Ammon's horn (tissue), 1 donor: Measurements from ENCODE around the gene CXCR3.
A peak's percentile ranks its signal among the peaks of the same experiment; 100 is the strongest.
"Not testable (repeated sequence)": the region's sequence is repeated elsewhere in the genome, so short reads cannot be mapped to it uniquely, and the experiment has no call there.

Experiments
- DNase-seq: peaks from one replicate; pipeline ENCODE4 v3.0.0-alpha.2; 2016; ENCODE audit warnings: low spot score

CXCR3 gene

GRCh38 chrX:71636438-71637252 lies 18.3 kb upstream of the CXCR3 start:
- peak; percentile 56 for DNase-seq

- DNase-seq: no peak
Measured at GRCh38 chrX:71634366-71634765, 16.1 kb upstream of the CXCR3 start.

- DNase-seq: no peak
Measured at GRCh38 chrX:71632923-71633657, 14.8 kb upstream of the CXCR3 start.

- DNase-seq: no peak
Measured at GRCh38 chrX:71629467-71629866, 11.2 kb upstream of the CXCR3 start.

- no peak for DNase-seq
Measured at GRCh38 chrX:71627588-71628404, 9.5 kb upstream of the CXCR3 start.

GRCh38 chrX:71626576-71626975 lies 8.3 kb upstream of the CXCR3 start:
- no peak for DNase-seq

- no peak for DNase-seq
Measured at GRCh38 chrX:71625471-71625870, 7.2 kb upstream of the CXCR3 start.

- DNase-seq: no peak
Measured at GRCh38 chrX:71623714-71624113, 5.4 kb upstream of the CXCR3 start.

GRCh38 chrX:71622576-71623450 lies 4.5 kb upstream of the CXCR3 start:
- peak; percentile 77 for DNase-seq

GRCh38 chrX:71622032-71622575 lies 3.8 kb upstream of the CXCR3 start:
- DNase-seq: no peak

GRCh38 chrX:71621603-71622002 lies 3.3 kb upstream of the CXCR3 start:
- no peak for DNase-seq

- no peak for DNase-seq
Measured at GRCh38 chrX:71619986-71620385, 1.7 kb upstream of the CXCR3 start.

- DNase-seq: no peak
Measured at GRCh38 chrX:71619193-71619592, 882 bp upstream of the CXCR3 start.

- no peak for DNase-seq
Measured at GRCh38 chrX:71618787-71619186, 476 bp upstream of the CXCR3 start.

- DNase-seq: no peak
Measured at GRCh38 chrX:71617742-71618141, 569 bp downstream of the CXCR3 start.

GRCh38 chrX:71616672-71617529 lies 1.4 kb downstream of the CXCR3 start:
- no peak for DNase-seq

GRCh38 chrX:71615954-71616353 lies 2.4 kb downstream of the CXCR3 start:
- no peak for DNase-seq

- DNase-seq: no peak
Measured at GRCh38 chrX:71615056-71615455, 3.3 kb downstream of the CXCR3 start.

GRCh38 chrX:71612256-71612655 lies 6.1 kb downstream of the CXCR3 start:
- DNase-seq: no peak

- not testable (repeated sequence) for DNase-seq
Measured at GRCh38 chrX:71611736-71612135, 6.6 kb downstream of the CXCR3 start.
